NCI-H748 treated with DMSO at 0.1 percent for 48 hours (cell line): ENCODE measurements around the gene SLX9.
"Not testable (repeated sequence)": the region's sequence is repeated elsewhere in the genome, so short reads cannot be mapped to it uniquely, and the experiment has no call there.

Experiments
- DNase-seq: peaks from one replicate; lab custom pipeline; 2025; lab: John Stamatoyannopoulos, UW

SLX9 gene

DNA sequence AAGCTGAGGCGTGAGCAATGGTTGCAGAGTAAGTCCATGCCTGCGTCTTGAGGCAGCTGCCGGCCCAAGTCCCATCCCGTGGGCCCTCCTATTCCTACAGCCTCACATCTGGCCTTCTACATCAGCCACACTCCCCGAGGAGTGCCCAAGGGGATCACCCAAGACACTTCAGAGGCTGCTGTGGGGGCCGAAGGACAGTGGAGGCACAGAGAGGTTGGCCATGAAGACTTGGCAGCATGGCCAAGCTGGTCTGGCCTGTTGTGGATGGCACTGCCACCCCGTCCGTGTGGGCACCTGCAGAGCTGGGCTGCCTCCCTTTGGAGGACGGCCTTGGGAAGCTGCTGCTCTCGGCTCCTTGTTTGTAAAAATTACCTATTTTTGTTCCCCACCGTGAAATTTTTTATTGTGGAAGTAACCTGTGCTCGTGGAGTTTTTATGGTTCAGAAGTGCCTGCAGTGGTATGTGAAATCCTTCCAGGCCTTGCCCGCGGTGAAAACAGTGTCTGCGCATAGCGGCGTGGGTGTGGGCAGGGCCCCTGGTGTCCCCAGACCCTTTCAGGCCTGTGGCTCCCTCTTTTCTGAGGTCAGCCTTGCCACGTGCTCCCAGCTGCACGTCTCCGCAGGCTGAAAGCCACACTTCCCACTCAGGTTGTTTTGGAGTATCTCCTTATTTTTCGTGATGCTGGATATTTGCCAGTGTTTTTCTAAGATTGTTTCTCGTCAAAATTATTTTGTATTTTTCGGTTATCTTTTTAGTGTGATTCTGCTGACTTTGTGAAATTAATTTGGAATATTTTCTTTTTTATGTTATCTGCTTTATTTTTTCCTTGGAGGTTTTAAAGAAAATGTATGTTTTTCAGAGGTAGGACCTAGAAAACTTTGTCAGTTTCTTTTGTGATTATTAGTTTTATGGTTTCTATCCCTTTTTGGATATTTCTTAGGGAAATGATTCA lies 20.6 kb downstream of the SLX9 start:
- no peak for DNase-seq

GRCh38 chr21:44962403-44962966 lies 22.7 kb downstream of the SLX9 start:
- DNase-seq = no peak

DNA sequence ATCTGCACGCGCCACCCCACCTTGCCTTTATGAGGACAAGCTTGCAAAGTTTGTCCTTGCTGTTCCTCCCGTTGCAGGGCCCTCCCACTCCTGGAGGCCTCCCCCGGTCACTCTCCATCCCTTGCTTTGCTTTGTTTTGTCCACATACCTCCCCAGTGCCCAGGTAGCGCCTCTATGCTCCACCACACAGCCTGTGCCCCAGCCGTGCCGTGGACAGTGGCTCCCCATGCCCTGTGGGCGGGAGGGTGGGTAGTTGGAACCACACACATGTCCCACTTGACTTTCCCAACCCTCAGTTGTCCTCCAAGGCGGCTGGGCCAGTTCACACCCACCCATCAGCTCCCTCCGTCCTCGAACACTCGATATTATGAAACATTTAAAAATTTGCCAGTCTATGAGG lies 24.6 kb downstream of the SLX9 start:
- DNase-seq = no peak

GRCh38 chr21:44965251-44966022 lies 25.6 kb downstream of the SLX9 start:
- no peak for DNase-seq

- DNase-seq = no peak
Measured at GRCh38 chr21:44966135-44967081, 26.6 kb downstream of the SLX9 start.

- no peak for DNase-seq
Measured at GRCh38 chr21:44967082-44968047, 27.5 kb downstream of the SLX9 start.

- no peak for DNase-seq
Measured at GRCh38 chr21:44969066-44969670, 29.3 kb downstream of the SLX9 start.

DNA sequence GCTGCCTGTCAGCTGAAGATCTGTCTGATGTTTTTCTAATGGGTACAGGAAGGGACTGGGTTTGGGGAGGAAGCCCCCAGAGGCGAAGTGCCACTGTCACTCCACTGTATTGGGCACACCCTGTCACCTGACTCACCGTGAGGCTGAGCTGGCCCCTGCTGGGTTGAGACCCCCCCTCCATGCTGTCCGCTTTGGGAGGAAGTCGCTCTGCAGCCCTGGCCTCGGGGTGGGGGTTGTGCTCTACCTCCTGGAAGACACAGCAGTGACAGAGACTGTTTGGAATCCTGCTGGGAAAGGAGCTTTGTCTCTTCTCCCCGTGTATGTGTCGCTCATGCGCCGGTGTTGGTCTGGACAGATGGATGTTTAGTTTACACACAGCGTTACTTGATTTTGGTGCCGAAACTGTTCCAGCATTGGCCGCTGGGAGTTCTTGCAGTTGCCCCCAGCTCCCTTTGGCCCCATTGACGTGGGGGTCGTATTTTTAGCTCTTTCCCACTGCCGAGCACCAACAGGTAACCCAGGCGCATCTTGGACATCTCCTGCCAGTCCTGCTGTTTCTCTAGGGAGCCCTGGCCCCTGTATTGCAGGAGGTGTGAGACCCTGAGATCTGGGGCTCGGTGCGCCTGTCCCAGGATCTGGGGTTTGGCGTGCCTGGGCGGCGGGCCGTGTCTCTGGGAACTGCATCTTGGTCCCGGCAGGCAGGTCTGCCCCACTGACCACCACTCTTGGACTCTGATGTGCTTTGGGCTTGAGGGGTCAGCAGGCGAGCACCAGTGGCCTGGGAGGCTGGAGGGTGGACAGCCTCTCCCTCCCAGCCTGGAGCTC lies 30.3 kb downstream of the SLX9 start:
- DNase-seq = no peak

DNA sequence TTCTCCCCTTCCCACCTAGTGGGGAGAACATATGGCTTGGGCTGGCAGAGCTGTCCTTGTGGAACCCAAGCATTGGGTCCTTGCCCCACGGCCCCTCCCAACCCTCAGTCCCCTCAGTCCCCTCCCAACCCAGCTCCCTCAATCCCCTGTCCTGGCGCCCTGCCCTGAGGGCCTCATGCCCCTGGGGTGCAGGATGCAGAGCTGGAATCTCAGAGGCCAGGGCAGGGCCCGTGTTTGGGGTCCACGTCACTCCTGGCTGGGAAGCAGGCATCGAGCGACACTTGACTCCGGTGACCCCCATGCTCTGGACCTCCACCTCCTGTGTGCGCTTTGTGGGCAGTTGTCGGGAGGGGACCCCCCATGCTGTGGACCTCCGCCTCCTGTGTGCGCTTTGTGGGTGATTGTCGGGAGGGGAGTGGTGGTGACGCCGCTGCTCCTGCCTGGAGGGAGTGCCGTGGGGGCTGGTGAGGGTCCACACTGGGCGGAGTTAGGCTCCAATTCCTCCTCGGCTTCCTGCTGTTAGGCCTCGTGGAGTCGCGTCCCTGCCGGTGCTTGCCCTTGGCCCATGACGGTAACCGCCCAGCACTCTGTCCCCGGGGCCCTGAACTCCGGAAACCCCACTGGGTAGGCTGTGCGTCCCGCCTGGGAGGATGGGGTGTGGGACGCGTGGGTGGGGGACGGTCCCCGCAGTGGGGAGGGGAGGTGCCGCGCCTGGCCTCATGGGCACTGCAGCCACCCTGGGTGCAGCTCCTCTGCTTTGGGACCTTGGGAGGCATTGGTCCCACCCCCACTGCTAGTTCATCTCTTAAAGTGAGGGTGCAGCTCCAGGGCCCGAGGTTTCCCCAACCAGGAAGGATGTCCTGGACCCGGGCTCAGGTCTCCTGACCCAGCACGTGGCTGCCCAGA lies 31.2 kb downstream of the SLX9 start:
- no peak for DNase-seq

DNA sequence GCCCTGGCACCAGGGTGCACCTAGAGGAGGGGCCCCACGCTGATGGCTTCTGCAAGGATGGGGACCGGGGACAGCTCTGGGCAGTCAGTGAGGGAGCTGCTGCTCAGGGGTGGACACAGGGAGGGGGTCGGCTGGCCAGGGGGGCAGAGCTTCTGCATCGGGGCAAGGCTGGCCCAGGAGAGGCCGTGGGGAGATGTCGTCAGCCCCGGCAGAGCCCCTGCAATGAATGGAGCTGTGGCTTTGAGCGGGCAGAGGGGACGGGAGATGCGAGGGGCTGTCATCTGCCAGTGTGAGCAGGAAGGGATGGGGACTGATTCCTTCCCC lies 31.8 kb downstream of the SLX9 start:
- DNase-seq = no peak

DNA sequence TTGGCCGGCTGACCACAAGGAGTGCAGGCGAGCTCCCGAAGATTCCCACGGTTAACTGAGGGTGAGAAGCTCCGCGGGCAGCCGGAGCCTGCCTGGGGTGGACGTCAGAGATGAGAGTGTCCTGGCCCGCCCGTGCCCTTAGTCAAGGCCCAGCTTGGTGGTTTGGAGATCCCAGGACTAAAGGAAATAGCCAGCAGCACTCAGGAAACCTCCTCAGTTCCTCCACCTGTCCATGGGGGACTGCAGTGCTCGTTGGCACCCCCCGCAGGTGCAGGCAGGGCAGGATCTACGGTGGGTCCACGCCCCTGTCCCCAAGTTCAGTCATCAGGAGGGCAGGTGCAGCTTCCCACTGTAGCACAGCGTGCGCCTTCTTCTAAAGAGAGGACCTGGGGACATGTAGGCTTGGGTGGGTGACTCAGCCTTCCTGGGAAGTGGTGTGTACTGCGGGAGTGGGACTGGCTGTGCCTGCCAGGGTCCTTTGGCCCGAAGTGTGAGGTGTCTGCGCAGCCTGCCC lies 32.5 kb downstream of the SLX9 start:
- DNase-seq = no peak

GRCh38 chr21:44972821-44973220 lies 33.0 kb downstream of the SLX9 start:
- no peak for DNase-seq

DNA sequence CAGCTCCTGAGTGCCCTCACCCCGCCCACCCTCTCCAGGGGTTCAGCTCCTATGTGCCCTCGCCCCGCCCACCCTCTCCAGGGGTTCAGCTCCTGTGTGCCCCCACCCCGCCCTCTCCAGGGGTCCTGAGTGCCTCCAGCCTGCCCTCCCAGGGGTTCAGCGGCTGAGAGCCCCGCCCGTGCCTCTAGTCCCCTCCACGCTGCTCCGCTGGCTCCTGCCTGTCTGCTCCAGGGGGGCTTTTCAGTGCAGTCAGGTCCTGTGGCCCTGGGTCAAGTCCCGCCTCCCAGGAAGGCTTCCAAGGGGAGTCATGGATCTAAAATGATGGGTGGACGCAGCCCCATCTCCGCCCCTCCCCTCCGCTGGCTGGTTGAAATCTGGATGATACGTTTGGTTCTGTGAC lies 33.8 kb downstream of the SLX9 start:
- DNase-seq = no peak

DNA sequence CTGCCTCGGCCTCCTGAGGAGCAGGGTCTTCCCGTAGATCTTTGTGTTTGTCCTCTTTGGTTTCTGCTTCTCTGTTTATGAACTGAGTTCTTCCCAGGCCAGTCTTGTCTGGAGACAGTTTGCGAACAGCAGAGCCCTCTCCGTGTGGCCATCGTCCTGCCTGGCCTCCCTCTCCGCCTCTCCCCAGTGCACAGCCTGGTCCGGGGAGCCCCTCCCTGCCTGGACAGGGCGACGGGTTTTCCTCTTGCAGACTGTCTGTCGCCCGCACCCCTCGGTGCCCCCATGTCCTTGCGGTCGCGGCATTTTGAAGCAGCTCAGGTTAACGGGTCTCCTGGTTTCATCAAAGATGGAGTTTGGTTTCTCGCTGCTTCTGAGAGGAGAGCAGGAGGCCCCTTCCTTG lies 34.8 kb downstream of the SLX9 start:
- no peak for DNase-seq

- no peak for DNase-seq
Measured at GRCh38 chr21:44975720-44976555, 36.1 kb downstream of the SLX9 start.

DNA sequence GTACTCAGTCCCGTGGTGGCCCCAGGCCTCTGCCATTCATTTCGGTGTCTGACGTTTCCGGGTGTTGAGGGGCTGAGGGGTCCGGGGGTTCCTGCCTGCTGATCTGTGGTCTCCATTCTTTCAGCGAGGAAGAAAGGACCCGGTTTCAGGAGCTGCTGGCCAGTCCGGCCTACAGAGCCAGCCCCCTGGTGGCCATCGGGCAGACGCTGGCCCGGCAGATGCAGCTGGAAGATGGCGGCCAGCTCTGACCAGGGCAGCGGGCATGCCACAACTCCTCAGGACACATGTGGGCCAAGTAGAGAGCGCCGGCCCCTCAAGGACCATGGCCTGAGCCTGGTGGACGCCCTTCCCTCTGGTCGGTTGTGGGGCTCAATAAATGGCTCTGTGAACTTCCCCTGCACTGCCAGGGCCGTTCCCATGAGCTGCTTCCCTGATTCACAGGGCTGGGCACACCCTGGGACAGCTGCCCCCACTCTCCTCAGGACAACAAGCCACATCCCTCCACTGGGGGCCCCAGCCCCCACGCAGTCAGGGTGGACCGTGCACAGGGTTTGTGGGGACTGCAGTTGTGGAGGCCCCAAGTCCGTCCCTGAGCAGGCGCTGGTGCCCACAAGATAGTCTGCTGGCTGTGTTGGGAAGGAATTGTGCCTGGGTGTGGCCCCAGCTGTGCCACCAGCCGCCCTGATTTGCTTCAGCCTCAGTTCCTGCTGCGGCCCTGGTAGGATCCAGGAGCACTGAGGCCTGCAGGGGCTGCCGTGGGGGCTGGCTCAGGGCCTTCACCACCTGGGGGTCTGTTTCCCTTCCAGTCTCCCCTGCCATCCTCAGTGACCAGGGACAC lies 36.9 kb downstream of the SLX9 start:
- DNase-seq = not testable (repeated sequence)
